Right atrium auricular region (tissue), 2 donors: ENCODE measurements around the gene SH3BGRL3. TPM values are rescaled to one million over a fixed set of nuclear protein-coding genes. Genes with fewer than 3 reads are reported as not detected.

Experiments used
- DNase-seq: peaks from one replicate; pipeline ENCODE4 v3.0.0-alpha.2; 2019; ENCODE audit warnings: low spot score
- H3K27ac ChIP-seq, 2 donors: fragments of 200-600 bp; sonication (generic); 1 replicate in 1 of 2; 2 replicates in 1 of 2; pipeline ENCODE4 v1.5.1; 2016 to 2019
- H3K27me3 ChIP-seq, 2 donors: fragments of 200-600 bp; sonication (generic); one replicate each; pipeline versions ENCODE4 v1.5.1 to v1.6.0; 2017 to 2019
- H3K36me3 ChIP-seq: fragments of 200-600 bp; sonication (generic); one replicate; pipeline ENCODE4 v1.5.1; 2016
- H3K4me1 ChIP-seq, 2 donors: fragments of 200-600 bp; sonication (generic); one replicate each; pipeline versions ENCODE4 v1.5.1 to v1.6.0; 2017 to 2019
- H3K4me3 ChIP-seq, 2 donors: fragments of 200-600 bp; sonication (generic); 1 replicate in 1 of 2; 2 replicates in 1 of 2; pipeline ENCODE4 v1.5.1; 2017 to 2019; ENCODE audit warnings: mild to moderate bottlenecking in 1 of 2, moderate library complexity in 1 of 2
- H3K9me3 ChIP-seq, 2 donors: fragments of 200-600 bp; sonication (generic); one replicate each; pipeline ENCODE4 v1.5.1; 2019
- CTCF ChIP-seq, 2 donors: fragments of 200-600 bp; sonication (generic); IDR thresholded peaks; one replicate each; pipeline ENCODE4 v1.5.1; 2019; ENCODE audit warnings: antibody characterized with exemption in 2 of 2
- total RNA-seq, 2 donors: library from RNA; depleted of rRNA; stranded (reverse); fragments of >200 nt; gene quantifications; one replicate each; pipeline ENCODE4 v1.1.0, GENCODE V29; 2016

Gene SH3BGRL3
- total RNA-seq, 2 donors from 2014 or later, result 24.8 to 66.0 TPM

- Histone ChIP-seq H3K27ac (no peak overlapping the region), H3K27me3 (no peaks in the 10 kb centered on the region), H3K9me3 (no peaks in the 10 kb centered on the region), H3K4me1 (no peaks in the 10 kb centered on the region), H3K36me3 (no peaks in the 10 kb centered on the region), H3K4me3 (no peak overlapping the region)
- TF ChIP-seq CTCF (IDR thresholded peaks at IDR 0.05), result no peak
- DNase-seq, result no peak
Observed at GRCh38 chr1:26330276-26330675, 50.4 kb downstream of the SH3BGRL3 start.

Other genes with a start within 250 kb of the SH3BGRL3 start
- under 1 TPM; 0.22 to 0.63 TPM for gene SLC30A2, start 234.0 kb upstream of the SH3BGRL3 start, total RNA-seq
- gene TRIM63, start 212.5 kb upstream of the SH3BGRL3 start, total RNA-seq, result 100 to 1,000 TPM; 118 to 151 TPM
- 1 to 10 TPM; 3.0 to 3.4 TPM for gene PDIK1L, start 168.3 kb upstream of the SH3BGRL3 start, total RNA-seq
- 1 to 10 TPM; 3.8 to 4.3 TPM for gene FAM110D, start 121.0 kb upstream of the SH3BGRL3 start, total RNA-seq
- not detected for gene C1orf232, start 111.1 kb upstream of the SH3BGRL3 start, total RNA-seq
- 10 to 100 TPM; 12.8 to 30.5 TPM for gene ZNF593, start 110.2 kb upstream of the SH3BGRL3 start, total RNA-seq
- not detected for gene ZNF593OS, start 108.3 kb upstream of the SH3BGRL3 start, total RNA-seq
- 1 to 10 TPM in 1 of 2 donors, under 1 TPM in 1; 0.52 to 1.3 TPM for gene CNKSR1, start 102.6 kb upstream of the SH3BGRL3 start, total RNA-seq
- not detected for gene CATSPER4, start 89.5 kb upstream of the SH3BGRL3 start, total RNA-seq
- gene CEP85, start 45.9 kb upstream of the SH3BGRL3 start, total RNA-seq, result 100 to 1,000 TPM in 1 of 2 donors, 10 to 100 TPM in 1; 31.2 to 104 TPM
- gene UBXN11, start 26.6 kb downstream of the SH3BGRL3 start, total RNA-seq, result 1 to 10 TPM; 4.5 to 7.4 TPM
- gene CD52, start 37.9 kb downstream of the SH3BGRL3 start, total RNA-seq, result 1 to 10 TPM; 4.9 to 5.8 TPM
- not detected for gene CRYBG2, start 74.0 kb downstream of the SH3BGRL3 start, total RNA-seq
- not detected for gene ZNF683, start 92.7 kb downstream of the SH3BGRL3 start, total RNA-seq
- not detected for gene LIN28A, start 130.7 kb downstream of the SH3BGRL3 start, total RNA-seq
- 10 to 100 TPM; 24.2 to 33.3 TPM for gene DHDDS, start 152.2 kb downstream of the SH3BGRL3 start, total RNA-seq
- 100 to 1,000 TPM in 1 of 2 donors, 10 to 100 TPM in 1; 76.9 to 142 TPM for gene HMGN2, start 192.4 kb downstream of the SH3BGRL3 start, total RNA-seq
- gene RPS6KA1, start 249.7 kb downstream of the SH3BGRL3 start, total RNA-seq, result 1 to 10 TPM; 1.8 to 6.9 TPM